Keratinocyte (primary cell): ENCODE measurements around the gene PRSS50. TPM values are rescaled to one million over a fixed set of nuclear protein-coding genes. Genes with fewer than 3 reads are reported as not detected.
A peak's percentile ranks its signal among the peaks of the same experiment; 100 is the strongest.

Experiments
- DNase-seq: peaks from one replicate; pipeline ENCODE4 v3.0.0-alpha.2; 2011; ENCODE audit warnings: low read depth, missing footprints, low spot score
- FAIRE-seq: peaks from 2 replicates; lab custom pipeline; 2011; peaks lifted over from hg19 to GRCh38; lab: Jason Lieb, UNC
- H2AFZ ChIP-seq: 2 replicates; pipeline ENCODE4 v1.6.0; 2012; ENCODE audit warnings: low read length, control low read depth, inconsistent platforms; ENCODE audit not compliant: control insufficient read depth
- H3K27ac ChIP-seq: 2 replicates; pipeline ENCODE4 v1.5.1; 2011; ENCODE audit warnings: low read length; ENCODE audit not compliant: control insufficient read depth, insufficient read depth
- H3K27me3 ChIP-seq: 3 replicates; pipeline ENCODE4 v1.6.0; 2011; ENCODE audit warnings: low read length; ENCODE audit not compliant: control insufficient read depth, insufficient read depth; ENCODE audit errors: extremely low read depth
- H3K36me3 ChIP-seq, 2 experiments: 2 replicates in 1 of 2; 3 replicates in 1 of 2; pipeline ENCODE4 v1.5.1; 2011; ENCODE audit warnings: low read length in 2 of 2, mild to moderate bottlenecking in 1 of 2; ENCODE audit not compliant: control insufficient read depth in 2 of 2, insufficient read depth in 2 of 2; ENCODE audit errors: extremely low read depth in 1 of 2
- H3K4me1 ChIP-seq: 3 replicates; pipeline ENCODE4 v1.5.1; 2011; ENCODE audit warnings: low read length; ENCODE audit not compliant: control insufficient read depth, insufficient read depth; ENCODE audit errors: extremely low read depth
- H3K4me2 ChIP-seq: 3 replicates; pipeline ENCODE4 v1.6.0; 2011; ENCODE audit warnings: low read depth, low read length; ENCODE audit not compliant: control insufficient read depth, insufficient read depth; ENCODE audit errors: extremely low read depth
- H3K4me3 ChIP-seq, 3 experiments: fragments of 200-600 bp in 1 of 3; sonication (generic) in 1 of 3; 2 replicates in 2 of 3; 3 replicates in 1 of 3; pipeline ENCODE4 v1.5.1; 2011 to 2016; ENCODE audit warnings: low read length in 3 of 3, mild to moderate bottlenecking in 3 of 3, control low read depth in 2 of 3, inconsistent platforms in 1 of 3, low read depth in 1 of 3, mixed read lengths in 1 of 3, mixed run types in 1 of 3, moderate library complexity in 1 of 3; ENCODE audit not compliant: control insufficient read depth in 2 of 3, insufficient read depth in 2 of 3; ENCODE audit errors: extremely low read depth in 1 of 3
- H3K79me2 ChIP-seq: 2 replicates; pipeline ENCODE4 v1.6.0; 2012; ENCODE audit warnings: low read length; ENCODE audit not compliant: control insufficient read depth, insufficient read depth
- H3K9ac ChIP-seq: 3 replicates; pipeline ENCODE4 v1.6.0; 2011; ENCODE audit warnings: low read length; ENCODE audit not compliant: control insufficient read depth, insufficient read depth; ENCODE audit errors: extremely low read depth
- H3K9me1 ChIP-seq: 3 replicates; pipeline ENCODE4 v1.6.0; 2011; ENCODE audit warnings: low read length; ENCODE audit not compliant: control insufficient read depth, insufficient read depth; ENCODE audit errors: extremely low read depth
- H3K9me3 ChIP-seq: 2 replicates; pipeline ENCODE4 v1.5.1; 2012; ENCODE audit warnings: low read depth, low read length; ENCODE audit not compliant: control insufficient read depth
- H4K20me1 ChIP-seq: 3 replicates; pipeline ENCODE4 v1.6.0; 2011; ENCODE audit warnings: low read length; ENCODE audit not compliant: control insufficient read depth, insufficient read depth; ENCODE audit errors: extremely low read depth
- CTCF ChIP-seq, 3 experiments: IDR thresholded peaks in 1 of 3; conservative IDR thresholded peaks in 1 of 3; optimal IDR thresholded peaks in 1 of 3; 2 replicates in 2 of 3; 3 replicates in 1 of 3; pipeline versions ENCODE3 to v1.5.1; 2011; ENCODE audit warnings: low read length in 3 of 3, mild to moderate bottlenecking in 3 of 3, moderate library complexity in 2 of 3, control low read depth in 1 of 3, inconsistent platforms in 1 of 3; ENCODE audit not compliant: insufficient read depth in 2 of 3; ENCODE audit errors: extremely low read depth in 1 of 3
- EZH2 ChIP-seq: IDR thresholded peaks from one replicate; pipeline ENCODE4 v1.6.1; 2012; ENCODE audit warnings: inconsistent platforms, mild to moderate bottlenecking, low read length, moderate library complexity
- dilution Hi-C: fragments of 300-500 bp; cut with MboI; formaldehyde crosslinking; loops from one replicate; pipeline ENCODE4 v1.7.0; 2020; ENCODE audit warnings: low sequenced_read_pairs; ENCODE audit not compliant: extremely low pct_ligation_motif_present
- polyA plus RNA-seq, 5 experiments: library from polyadenylated mRNA; depleted of rRNA in 3 of 5; stranded (reverse) in 3 of 5; stranded (forward) in 1 of 5; unstranded in 1 of 5; fragments of >200 nt; gene quantifications; 1 replicate in 1 of 5; 2 replicates in 3 of 5; 3 replicates in 1 of 5; pipeline versions ENCODE4 v1.2.1 to v1.2.3, GENCODE V29; 2011 to 2012; ENCODE audit warnings: missing spikeins in 2 of 5, low read depth in 1 of 5, low replicate concordance in 1 of 5

PRSS50 gene
- polyA plus RNA-seq, 1 donor (not counting 4 experiments of a cell fraction or from before 2014, with no cell fraction given) = not detected

DNA sequence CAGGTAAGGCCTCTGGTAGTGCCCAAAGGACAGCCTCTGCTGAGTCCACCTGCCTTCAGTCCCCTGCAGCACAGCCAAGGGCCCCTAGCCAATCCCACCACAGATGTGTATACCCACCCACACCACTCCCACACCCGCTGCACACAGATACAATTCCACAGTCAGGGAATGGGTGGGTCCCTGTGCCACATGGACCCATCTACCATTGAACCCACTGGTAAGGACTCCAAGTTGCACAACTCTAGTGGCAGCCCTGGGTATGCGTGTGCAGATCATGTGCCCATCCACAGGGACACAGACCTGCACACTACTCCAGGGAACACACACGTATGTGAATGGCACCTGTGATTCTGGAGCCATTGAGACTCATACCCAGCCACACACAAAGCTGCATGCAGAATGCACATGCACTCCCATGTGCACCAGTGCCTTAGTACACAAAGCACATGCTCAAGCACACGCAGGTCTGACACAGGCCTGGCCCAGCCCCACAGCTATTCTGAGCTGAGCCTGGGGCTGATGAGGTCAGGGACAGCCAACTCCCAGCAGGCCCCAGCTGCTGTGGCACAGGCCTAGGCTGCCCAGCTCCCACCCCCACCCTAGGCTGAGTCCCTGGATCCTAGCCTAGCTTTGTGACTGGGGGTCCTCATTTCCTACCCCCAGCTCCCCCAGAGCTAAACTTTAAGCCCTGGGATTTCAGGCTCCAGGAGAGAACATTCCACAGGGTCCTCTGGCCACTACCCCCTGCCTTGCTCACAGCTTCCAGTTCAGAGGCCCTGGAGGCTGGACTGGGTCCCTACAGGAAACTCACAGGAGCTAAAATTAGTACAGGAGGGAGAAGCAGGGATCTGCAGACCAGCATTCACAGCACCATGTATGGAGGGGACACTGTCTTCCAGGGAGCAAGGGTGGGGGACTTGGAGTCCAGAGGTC lies 21.4 kb downstream of the PRSS50 start:
- FAIRE-seq (peak; percentile 74), DNase-seq (no peak)
- Histone ChIP-seq H3K4me2 (no peak overlapping the region), H3K36me3 (no peaks in the 10 kb centered on the region), H3K27me3 (peaks cover 5% of the 10 kb centered on the region), H3K4me1 (peaks cover 30% of the 10 kb centered on the region), H3K79me2 (peaks cover 4% of the 10 kb centered on the region), H3K9me3 (no peaks in the 10 kb centered on the region), H3K4me3 (no peak overlapping the region), H4K20me1 (no peaks in the 10 kb centered on the region), H2AFZ (no peak overlapping the region), H3K9ac (no peak overlapping the region), H3K27ac (no peak overlapping the region), H3K9me1 (no peaks in the 10 kb centered on the region)
- no peak for TF ChIP-seq CTCF (optimal IDR thresholded peaks at IDR 0.05 in 1 of 3, IDR thresholded peaks at IDR 0.05 in 1 of 3, conservative IDR thresholded peaks at IDR 0.05 in 1 of 3; ENCODE audit: extremely low read depth in 1 of 3, insufficient read depth in 2 of 3, low read length in 3 of 3)
- TF ChIP-seq EZH2 = no peak
- dilution Hi-C loops = no loop called here

DNA sequence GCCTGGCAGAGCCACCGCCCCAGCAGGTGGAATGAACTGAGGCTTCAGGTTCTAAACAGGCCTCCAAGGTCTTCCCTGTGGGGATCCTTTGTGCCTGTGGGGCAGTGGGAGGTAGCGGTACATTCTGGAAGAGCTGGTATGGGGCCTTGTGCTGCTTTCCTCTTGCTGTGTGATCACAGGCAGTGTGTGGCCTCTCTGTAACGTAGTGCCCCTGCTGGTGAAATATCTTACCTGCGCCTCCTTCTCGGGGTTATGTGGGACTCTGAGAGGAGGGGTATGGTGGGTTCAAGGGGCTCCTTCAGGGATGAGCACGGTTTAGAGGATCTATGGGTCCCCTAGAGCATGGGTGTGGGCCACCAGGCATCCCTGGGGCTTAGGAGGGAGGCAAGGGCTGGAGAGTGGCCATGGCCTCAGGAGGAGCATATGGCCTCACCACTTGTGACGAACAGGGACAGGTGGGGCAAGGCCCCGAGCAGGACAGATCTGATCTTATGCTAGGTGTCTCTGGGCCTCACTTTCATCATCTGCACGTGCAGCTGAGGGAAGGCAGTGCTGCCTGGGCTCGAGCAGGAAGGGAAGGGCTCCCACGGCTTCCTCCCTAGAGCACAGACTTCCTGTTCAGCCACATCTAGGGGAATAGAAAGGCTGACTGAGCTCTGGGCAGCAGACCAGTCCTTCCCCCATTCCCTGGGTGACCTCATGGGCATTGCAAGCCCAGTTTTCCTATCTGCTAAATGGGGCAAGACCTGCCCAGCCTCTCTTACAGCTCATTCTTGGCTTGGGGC lies 22.3 kb downstream of the PRSS50 start:
- TF ChIP-seq EZH2 (no peak), CTCF (optimal IDR thresholded peaks at IDR 0.05 in 1 of 3, IDR thresholded peaks at IDR 0.05 in 1 of 3, conservative IDR thresholded peaks at IDR 0.05 in 1 of 3; ENCODE audit: extremely low read depth in 1 of 3, insufficient read depth in 2 of 3, low read length in 3 of 3) (peak in 2 of 3 experiments; percentile 49 to 54)
- peak; percentile 69 for FAIRE-seq
- Histone ChIP-seq H3K9me1 (no peaks in the 10 kb centered on the region), H3K4me1 (peaks cover 39% of the 10 kb centered on the region), H3K9me3 (no peaks in the 10 kb centered on the region), H2AFZ (no peak overlapping the region), H3K36me3 (peaks cover 0 to under 1% of the 10 kb centered on the region in 2 experiments), H3K27me3 (no peaks in the 10 kb centered on the region), H3K9ac (no peak overlapping the region), H3K79me2 (peaks cover 6% of the 10 kb centered on the region), H3K4me2 (no peak overlapping the region), H3K4me3 (no peak overlapping the region), H4K20me1 (no peaks in the 10 kb centered on the region), H3K27ac (no peak overlapping the region)
- dilution Hi-C loops = no loop called here
- DNase-seq = no peak
